Left renal cortex interstitium (tissue), 4 donors: ENCODE measurements around the gene EAF1. TPM values are rescaled to one million over a fixed set of nuclear protein-coding genes. Genes with fewer than 3 reads are reported as not detected.
"Not testable (repeated sequence)": the region's sequence is repeated elsewhere in the genome, so short reads cannot be mapped to it uniquely, and the experiment has no call there.

ENCODE experiments used
- DNase-seq, 4 donors: peaks; one replicate each; pipeline ENCODE4 v3.0.0-alpha.2; 2013; ENCODE audit warnings: low read depth in 4 of 4, low spot score in 2 of 4, missing footprints in 1 of 4
- polyA plus RNA-seq, 4 donors: library from polyadenylated mRNA; unstranded; fragments of 120-200 nt; gene quantifications; one replicate each; pipeline ENCODE4 v1.2.1, GENCODE V29; 2013; ENCODE audit not compliant: insufficient read length in 4 of 4

The EAF1 gene
- polyA plus RNA-seq, 4 donors = 15.7 to 20.8 (median 16.4) TPM

GRCh38 chr3:15476378-15476777 is 49.0 kb downstream of the EAF1 start:
- DNase-seq = no peak

- DNase-seq = no peak
These were observed 50.7 kb downstream of the EAF1 start for GRCh38 chr3:15477951-15478639.

DNA sequence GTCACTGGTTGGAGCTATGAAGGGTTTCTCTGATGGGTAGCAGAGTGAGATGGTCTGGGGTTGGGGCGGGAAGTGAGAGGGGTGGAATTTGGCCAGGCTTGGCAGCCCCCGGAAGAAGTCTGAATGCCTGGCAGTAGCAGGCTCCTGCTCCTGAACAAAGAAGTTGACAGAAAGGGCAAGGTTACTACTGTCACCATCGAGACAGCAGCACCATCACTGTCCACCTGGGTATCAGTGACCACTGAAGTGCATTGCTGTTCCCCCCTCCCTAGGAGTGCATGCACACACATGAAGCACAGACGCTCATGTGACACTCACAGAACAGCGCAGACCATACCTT is 51.2 kb downstream of the EAF1 start:
- DNase-seq = no peak

- no peak for DNase-seq
These were observed 52.2 kb downstream of the EAF1 start for GRCh38 chr3:15479400-15480224.

DNA sequence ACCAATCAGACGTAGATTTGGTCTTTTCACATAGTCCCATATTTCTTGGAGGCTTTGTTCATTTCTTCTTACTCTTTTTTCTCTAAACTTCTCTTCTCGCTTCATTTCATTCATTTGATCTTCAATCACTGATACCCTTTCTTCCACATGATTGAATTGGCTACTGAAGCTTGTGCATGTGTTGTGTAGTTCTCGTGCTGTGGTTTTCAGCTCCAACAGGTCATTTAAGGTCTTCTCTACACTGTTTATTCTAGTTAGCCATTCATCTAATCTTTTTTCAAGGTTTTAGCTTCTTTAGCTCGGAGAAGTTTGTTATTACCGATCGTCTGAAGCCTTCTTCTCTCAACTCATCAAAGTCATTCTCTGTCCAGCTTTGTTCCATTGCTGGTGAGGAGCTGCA is 57.2 kb downstream of the EAF1 start:
- DNase-seq = not testable (repeated sequence)

- DNase-seq = no peak
These were observed 58.6 kb downstream of the EAF1 start for GRCh38 chr3:15486020-15486419.

DNA sequence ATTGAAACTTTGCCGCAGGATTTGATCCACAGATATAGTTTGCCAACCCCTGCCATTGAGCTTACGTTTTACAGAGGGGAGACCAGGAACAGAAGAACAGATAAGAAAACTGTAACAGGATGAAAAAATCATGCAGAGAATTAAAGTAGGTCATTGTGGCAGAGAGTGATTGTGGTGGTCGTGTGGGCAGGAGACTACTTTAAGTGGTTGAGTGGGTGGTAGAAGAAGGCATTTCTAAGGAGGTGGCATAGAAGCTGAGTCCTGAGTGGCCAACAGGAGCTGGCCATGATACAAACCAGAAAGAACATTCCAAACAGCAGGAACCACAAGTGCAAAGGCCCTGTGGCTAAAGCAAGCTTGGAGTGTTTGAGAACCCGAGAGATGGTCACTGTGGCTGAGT is 59.6 kb downstream of the EAF1 start:
- DNase-seq = no peak

- DNase-seq = no peak
These were observed 60.6 kb downstream of the EAF1 start for GRCh38 chr3:15488002-15488401.

GRCh38 chr3:15490158-15490557 is 62.8 kb downstream of the EAF1 start:
- DNase-seq = no peak

DNA sequence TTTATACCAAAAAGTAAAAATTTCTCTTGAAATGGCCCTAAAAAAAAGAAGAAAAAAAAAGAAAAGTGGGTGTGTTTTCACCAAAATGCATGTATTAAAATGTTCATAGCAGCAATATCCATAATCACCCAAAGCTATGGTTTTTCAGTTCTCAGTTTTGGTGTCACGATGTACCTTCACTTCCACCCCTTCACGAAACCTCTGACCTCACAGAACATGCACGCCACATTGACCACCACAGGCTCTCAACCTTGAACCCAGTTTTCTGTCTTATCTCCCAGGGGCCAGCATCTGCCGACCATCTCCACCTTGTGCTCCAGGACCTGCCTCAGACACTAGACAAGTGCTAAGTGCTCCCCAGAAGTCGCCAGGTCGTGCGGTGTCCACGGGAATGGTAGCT is 63.7 kb downstream of the EAF1 start:
- no peak for DNase-seq

Other genes starting within 250 kb of the EAF1 start
- 10 to 100 TPM; 43.4 to 56.1 (median 49.4) TPM for gene CAPN7, start 221.4 kb upstream of the EAF1 start, polyA plus RNA-seq
- 10 to 100 TPM; 46.0 to 64.4 (median 57.5) TPM for gene SH3BP5, start 95.0 kb upstream of the EAF1 start, polyA plus RNA-seq
- gene METTL6, start 54 bp upstream of the EAF1 start, polyA plus RNA-seq = 10 to 100 TPM; 22.8 to 28.5 (median 28.0) TPM
- 10 to 100 TPM in 2 of 4 donors, 1 to 10 TPM in 2; 3.0 to 13.5 (median 7.4) TPM for gene COLQ, start 94.1 kb downstream of the EAF1 start, polyA plus RNA-seq
- 10 to 100 TPM; 17.7 to 26.0 (median 22.6) TPM for gene HACL1, start 174.0 kb downstream of the EAF1 start, polyA plus RNA-seq
- 10 to 100 TPM; 18.0 to 24.7 (median 21.0) TPM for gene BTD, start 174.1 kb downstream of the EAF1 start, polyA plus RNA-seq